ENCODE results near the gene LARGE1.
A peak's percentile ranks its signal among the peaks of the same experiment; 100 is the strongest.

Gene LARGE1

GRCh38 chr22:33321466-33321865, 598.8 kb downstream of the LARGE1 start:
- no peak overlapping the region for H3K4me3 ChIP-seq (ENCODE audit: low read depth in 1 of 2, low read length in 2 of 2)
- H3K9me3 ChIP-seq (ENCODE audit: control insufficient read depth in 1 of 2, low read length in 2 of 2) = no peaks in the 10 kb centered on the region
- H3K4me1 ChIP-seq (ENCODE audit: control insufficient read depth in 1 of 2, insufficient read depth in 2 of 2, low read length in 2 of 2) = no peaks in the 10 kb centered on the region
- no peaks in the 10 kb centered on the region for H3K27me3 ChIP-seq (ENCODE audit: low read depth, low read length)
- no peak overlapping the region for H3K27ac ChIP-seq (ENCODE audit: low read length)
- peaks cover 0 to under 1% of the 10 kb centered on the region in 2 donors for H3K36me3 ChIP-seq (ENCODE audit: control insufficient read depth in 1 of 2, insufficient read depth in 2 of 2, low read length in 2 of 2)

GRCh38 chr22:33315954-33316353, 604.3 kb downstream of the LARGE1 start:
- peaks cover 13 to 27% of the 10 kb centered on the region in 2 donors for H3K36me3 ChIP-seq (ENCODE audit: control insufficient read depth in 1 of 2, insufficient read depth in 2 of 2, low read length in 2 of 2)
- no peaks in the 10 kb centered on the region for H3K9me3 ChIP-seq (ENCODE audit: control insufficient read depth in 1 of 2, low read length in 2 of 2)
- H3K4me3 ChIP-seq (ENCODE audit: low read depth in 1 of 2, low read length in 2 of 2) = no peak overlapping the region
- H3K4me1 ChIP-seq (ENCODE audit: control insufficient read depth in 1 of 2, insufficient read depth in 2 of 2, low read length in 2 of 2) = no peaks in the 10 kb centered on the region
- no peaks in the 10 kb centered on the region for H3K27me3 ChIP-seq (ENCODE audit: low read depth, low read length)
- no peak overlapping the region for H3K27ac ChIP-seq (ENCODE audit: low read length)

- Histone ChIP-seq H3K36me3 (ENCODE audit: control insufficient read depth in 1 of 2, insufficient read depth in 2 of 2, low read length in 2 of 2) (peaks cover 13 to 33% of the 10 kb centered on the region in 2 donors), H3K4me3 (ENCODE audit: low read depth in 1 of 2, low read length in 2 of 2) (no peak overlapping the region), H3K9me3 (ENCODE audit: control insufficient read depth in 1 of 2, low read length in 2 of 2) (no peaks in the 10 kb centered on the region), H3K27me3 (ENCODE audit: low read depth, low read length) (no peaks in the 10 kb centered on the region), H3K27ac (ENCODE audit: low read length) (no peak overlapping the region), H3K4me1 (ENCODE audit: control insufficient read depth in 1 of 2, insufficient read depth in 2 of 2, low read length in 2 of 2) (no peaks in the 10 kb centered on the region)
These were observed 605.2 kb downstream of the LARGE1 start for GRCh38 chr22:33315117-33315516.

GRCh38 chr22:33314316-33314715, 606.0 kb downstream of the LARGE1 start:
- Histone ChIP-seq H3K27me3 (ENCODE audit: low read depth, low read length) (no peaks in the 10 kb centered on the region), H3K4me1 (ENCODE audit: control insufficient read depth in 1 of 2, insufficient read depth in 2 of 2, low read length in 2 of 2) (no peaks in the 10 kb centered on the region), H3K27ac (ENCODE audit: low read length) (no peak overlapping the region), H3K4me3 (ENCODE audit: low read depth in 1 of 2, low read length in 2 of 2) (no peak overlapping the region), H3K9me3 (ENCODE audit: control insufficient read depth in 1 of 2, low read length in 2 of 2) (no peaks in the 10 kb centered on the region), H3K36me3 (ENCODE audit: control insufficient read depth in 1 of 2, insufficient read depth in 2 of 2, low read length in 2 of 2) (peaks cover 13 to 38% of the 10 kb centered on the region in 2 donors)

- Histone ChIP-seq H3K9me3 (ENCODE audit: control insufficient read depth in 1 of 2, low read length in 2 of 2) (no peaks in the 10 kb centered on the region), H3K36me3 (ENCODE audit: control insufficient read depth in 1 of 2, insufficient read depth in 2 of 2, low read length in 2 of 2) (no peaks in the 10 kb centered on the region), H3K27ac (ENCODE audit: low read length) (no peak overlapping the region), H3K4me3 (ENCODE audit: low read depth in 1 of 2, low read length in 2 of 2) (no peak overlapping the region), H3K27me3 (ENCODE audit: low read depth, low read length) (no peaks in the 10 kb centered on the region), H3K4me1 (ENCODE audit: control insufficient read depth in 1 of 2, insufficient read depth in 2 of 2, low read length in 2 of 2) (peaks cover 0 to 12% of the 10 kb centered on the region in 2 donors)
These were observed 617.2 kb downstream of the LARGE1 start for GRCh38 chr22:33303099-33303498.

- Histone ChIP-seq H3K27ac (ENCODE audit: low read length) (no peak overlapping the region), H3K36me3 (ENCODE audit: control insufficient read depth in 1 of 2, insufficient read depth in 2 of 2, low read length in 2 of 2) (no peaks in the 10 kb centered on the region), H3K9me3 (ENCODE audit: control insufficient read depth in 1 of 2, low read length in 2 of 2) (no peaks in the 10 kb centered on the region), H3K4me3 (ENCODE audit: low read depth in 1 of 2, low read length in 2 of 2) (peak overlapping the region; percentile 33 to 42), H3K27me3 (ENCODE audit: low read depth, low read length) (no peaks in the 10 kb centered on the region), H3K4me1 (ENCODE audit: control insufficient read depth in 1 of 2, insufficient read depth in 2 of 2, low read length in 2 of 2) (peaks cover 0 to 12% of the 10 kb centered on the region in 2 donors)
These were observed 617.7 kb downstream of the LARGE1 start for GRCh38 chr22:33302549-33302948.

- Histone ChIP-seq H3K4me1 (ENCODE audit: control insufficient read depth in 1 of 2, insufficient read depth in 2 of 2, low read length in 2 of 2) (peaks cover 0 to 12% of the 10 kb centered on the region in 2 donors), H3K36me3 (ENCODE audit: control insufficient read depth in 1 of 2, insufficient read depth in 2 of 2, low read length in 2 of 2) (no peaks in the 10 kb centered on the region), H3K27ac (ENCODE audit: low read length) (no peak overlapping the region), H3K27me3 (ENCODE audit: low read depth, low read length) (no peaks in the 10 kb centered on the region), H3K9me3 (ENCODE audit: control insufficient read depth in 1 of 2, low read length in 2 of 2) (no peaks in the 10 kb centered on the region), H3K4me3 (ENCODE audit: low read depth in 1 of 2, low read length in 2 of 2) (peak overlapping the region; percentile 33 to 42)
These were observed 618.2 kb downstream of the LARGE1 start for GRCh38 chr22:33302049-33302545.

- H3K9me3 ChIP-seq (ENCODE audit: control insufficient read depth in 1 of 2, low read length in 2 of 2) = no peaks in the 10 kb centered on the region
These were observed 620.1 kb downstream of the LARGE1 start for GRCh38 chr22:33300165-33300564.

GRCh38 chr22:33299245-33299956, 620.9 kb downstream of the LARGE1 start:
- Histone ChIP-seq H3K36me3 (ENCODE audit: control insufficient read depth in 1 of 2, insufficient read depth in 2 of 2, low read length in 2 of 2) (peaks cover 0 to 4% of the 10 kb centered on the region in 2 donors), H3K27ac (ENCODE audit: low read length) (no peak overlapping the region), H3K4me3 (ENCODE audit: low read depth in 1 of 2, low read length in 2 of 2) (no peak overlapping the region), H3K9me3 (ENCODE audit: control insufficient read depth in 1 of 2, low read length in 2 of 2) (no peaks in the 10 kb centered on the region), H3K27me3 (ENCODE audit: low read depth, low read length) (no peaks in the 10 kb centered on the region), H3K4me1 (ENCODE audit: control insufficient read depth in 1 of 2, insufficient read depth in 2 of 2, low read length in 2 of 2) (peaks cover 0 to 12% of the 10 kb centered on the region in 2 donors)

More at GRCh38 chr22:33300165-33300564, 620.1 kb downstream of the LARGE1 start:
- peaks cover 0 to 12% of the 10 kb centered on the region in 2 donors for H3K4me1 ChIP-seq (ENCODE audit: control insufficient read depth in 1 of 2, insufficient read depth in 2 of 2, low read length in 2 of 2)
- H3K36me3 ChIP-seq (ENCODE audit: control insufficient read depth in 1 of 2, insufficient read depth in 2 of 2, low read length in 2 of 2) = peaks cover 0 to under 1% of the 10 kb centered on the region in 2 donors
- no peak overlapping the region for H3K4me3 ChIP-seq (ENCODE audit: low read depth in 1 of 2, low read length in 2 of 2)
- no peak overlapping the region for H3K27ac ChIP-seq (ENCODE audit: low read length)
- no peaks in the 10 kb centered on the region for H3K27me3 ChIP-seq (ENCODE audit: low read depth, low read length)

GRCh38 chr22:33296941-33297340, 623.3 kb downstream of the LARGE1 start:
- H3K27ac ChIP-seq (ENCODE audit: low read length) = no peak overlapping the region
- H3K9me3 ChIP-seq (ENCODE audit: control insufficient read depth in 1 of 2, low read length in 2 of 2) = no peaks in the 10 kb centered on the region
- H3K36me3 ChIP-seq (ENCODE audit: control insufficient read depth in 1 of 2, insufficient read depth in 2 of 2, low read length in 2 of 2) = peaks cover 0 to 11% of the 10 kb centered on the region in 2 donors
- H3K27me3 ChIP-seq (ENCODE audit: low read depth, low read length) = no peaks in the 10 kb centered on the region
- no peak overlapping the region for H3K4me3 ChIP-seq (ENCODE audit: low read depth in 1 of 2, low read length in 2 of 2)
- no peaks in the 10 kb centered on the region for H3K4me1 ChIP-seq (ENCODE audit: control insufficient read depth in 1 of 2, insufficient read depth in 2 of 2, low read length in 2 of 2)

- no peaks in the 10 kb centered on the region for H3K9me3 ChIP-seq (ENCODE audit: control insufficient read depth in 1 of 2, low read length in 2 of 2)
- H3K4me3 ChIP-seq (ENCODE audit: low read depth in 1 of 2, low read length in 2 of 2) = no peak overlapping the region
- peaks cover 3 to 17% of the 10 kb centered on the region in 2 donors for H3K36me3 ChIP-seq (ENCODE audit: control insufficient read depth in 1 of 2, insufficient read depth in 2 of 2, low read length in 2 of 2)
- H3K4me1 ChIP-seq (ENCODE audit: control insufficient read depth in 1 of 2, insufficient read depth in 2 of 2, low read length in 2 of 2) = no peaks in the 10 kb centered on the region
- no peak overlapping the region for H3K27ac ChIP-seq (ENCODE audit: low read length)
- H3K27me3 ChIP-seq (ENCODE audit: low read depth, low read length) = no peaks in the 10 kb centered on the region
These were observed 632.2 kb downstream of the LARGE1 start for GRCh38 chr22:33288078-33288477.

- H3K27me3 ChIP-seq (ENCODE audit: low read depth, low read length) = no peaks in the 10 kb centered on the region
- H3K4me1 ChIP-seq (ENCODE audit: control insufficient read depth in 1 of 2, insufficient read depth in 2 of 2, low read length in 2 of 2) = no peaks in the 10 kb centered on the region
- no peaks in the 10 kb centered on the region for H3K9me3 ChIP-seq (ENCODE audit: control insufficient read depth in 1 of 2, low read length in 2 of 2)
- H3K4me3 ChIP-seq (ENCODE audit: low read depth in 1 of 2, low read length in 2 of 2) = no peak overlapping the region
- no peak overlapping the region for H3K27ac ChIP-seq (ENCODE audit: low read length)
- H3K36me3 ChIP-seq (ENCODE audit: control insufficient read depth in 1 of 2, insufficient read depth in 2 of 2, low read length in 2 of 2) = peaks cover 0 to 26% of the 10 kb centered on the region in 2 donors
These were observed 645.2 kb downstream of the LARGE1 start for GRCh38 chr22:33275073-33275443.
